Left ventricle myocardium superior (tissue), 1 donor: ENCODE results near the gene FOXP1. TPM values are rescaled to one million over a fixed set of nuclear protein-coding genes. Genes with fewer than 3 reads are reported as not detected.
"Not testable (repeated sequence)": the region's sequence is repeated elsewhere in the genome, so short reads cannot be mapped to it uniquely, and the experiment has no call there.

Source experiments
- ATAC-seq: fragments of 200-7000 bp; cut with Tn5 transposase; one replicate; pipeline ENCODE4 v1.9.1; 2020; ENCODE audit warnings: mild to moderate bottlenecking, moderate library complexity
- DNase-seq: peaks from one replicate; pipeline ENCODE4 v3.0.0-alpha.2; 2020
- intact Hi-C: fragments of 100-400 bp; cut with micrococcal nuclease; formaldehyde crosslinking; loops from one replicate; pipeline ENCODE4 v1.11.0; 2022
- total RNA-seq: library from RNA; stranded (reverse); fragmentation: NEBNext Ultra II Directional; extraction: Animal tissue kit (Norgen Biotek cat#: 25700); gene quantifications from one replicate; pipeline ENCODE4 v1.2.1, GENCODE V29; 2021
- donor health status: DM: no; HTN: yes; CAD: no; lungs with severe emphysema.

Gene FOXP1
- total RNA-seq, 1 donor from 2014 or later, result 35.2 TPM

DNA sequence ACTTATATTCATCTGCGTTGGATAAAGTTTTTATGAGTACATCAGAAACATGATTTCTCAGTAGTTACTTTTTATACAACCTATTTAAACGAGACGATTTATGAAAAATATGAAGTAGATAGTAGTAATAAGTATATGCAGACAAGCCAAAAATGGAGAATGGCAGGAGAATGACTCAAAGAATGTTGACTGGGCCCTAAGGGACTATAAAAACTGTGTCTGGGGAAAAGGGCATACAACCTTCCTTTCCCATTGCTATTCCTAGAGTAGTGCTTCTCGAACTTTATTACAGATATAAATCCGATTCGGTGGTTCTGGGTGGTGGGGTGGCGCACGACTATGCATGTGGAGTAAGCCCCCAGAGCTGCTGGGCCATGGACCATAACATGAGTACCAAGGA is 558.5 kb downstream of the FOXP1 start:
- intact Hi-C loops, result no loop called here
- ATAC-seq, result no peak
- DNase-seq, result no peak

GRCh38 chr3:71022551-71023335 is 560.8 kb downstream of the FOXP1 start:
- intact Hi-C loops, result no loop called here
- no peak for DNase-seq
- peak; percentile 9 for ATAC-seq

DNA sequence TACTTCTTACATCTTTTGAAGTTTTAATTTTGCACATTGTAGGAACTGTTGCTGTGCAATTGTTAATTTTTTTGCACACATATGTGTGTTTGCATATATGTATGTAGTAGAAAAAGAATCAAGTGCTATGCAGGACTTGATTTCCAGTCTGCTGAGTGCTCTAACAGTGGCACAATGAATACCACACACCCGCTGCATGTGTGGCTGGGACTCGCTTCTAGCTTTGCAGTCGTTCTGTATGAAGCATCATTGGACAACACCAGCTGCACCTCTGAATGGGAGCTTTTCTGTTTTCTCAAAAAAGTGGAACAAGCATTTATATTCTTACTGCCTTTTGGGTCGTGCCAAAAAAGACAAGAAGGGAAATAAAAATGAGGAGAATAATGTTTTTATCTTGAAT is 564.7 kb downstream of the FOXP1 start:
- intact Hi-C loops, result no loop called here
- ATAC-seq (no peak), DNase-seq (no peak)

- ATAC-seq (peak; percentile 18), DNase-seq (no peak)
- intact Hi-C loops, result no loop called here
Measured at GRCh38 chr3:71016178-71016845, 567.2 kb downstream of the FOXP1 start.

- intact Hi-C loops, DNase-seq, ATAC-seq: not testable (repeated sequence)
Measured at GRCh38 chr3:71014616-71015015, 568.9 kb downstream of the FOXP1 start.

GRCh38 chr3:71012971-71013370 is 570.6 kb downstream of the FOXP1 start:
- no peak for ATAC-seq
- intact Hi-C loops, result no loop called here
- DNase-seq, result no peak

- DNase-seq (no peak), ATAC-seq (no peak)
- intact Hi-C loops, result no loop called here
Measured at GRCh38 chr3:71011565-71012287, 571.8 kb downstream of the FOXP1 start.

- intact Hi-C loops, result no loop called here
- ATAC-seq (no peak), DNase-seq (no peak)
Measured at GRCh38 chr3:71010726-71011455, 572.6 kb downstream of the FOXP1 start.

DNA sequence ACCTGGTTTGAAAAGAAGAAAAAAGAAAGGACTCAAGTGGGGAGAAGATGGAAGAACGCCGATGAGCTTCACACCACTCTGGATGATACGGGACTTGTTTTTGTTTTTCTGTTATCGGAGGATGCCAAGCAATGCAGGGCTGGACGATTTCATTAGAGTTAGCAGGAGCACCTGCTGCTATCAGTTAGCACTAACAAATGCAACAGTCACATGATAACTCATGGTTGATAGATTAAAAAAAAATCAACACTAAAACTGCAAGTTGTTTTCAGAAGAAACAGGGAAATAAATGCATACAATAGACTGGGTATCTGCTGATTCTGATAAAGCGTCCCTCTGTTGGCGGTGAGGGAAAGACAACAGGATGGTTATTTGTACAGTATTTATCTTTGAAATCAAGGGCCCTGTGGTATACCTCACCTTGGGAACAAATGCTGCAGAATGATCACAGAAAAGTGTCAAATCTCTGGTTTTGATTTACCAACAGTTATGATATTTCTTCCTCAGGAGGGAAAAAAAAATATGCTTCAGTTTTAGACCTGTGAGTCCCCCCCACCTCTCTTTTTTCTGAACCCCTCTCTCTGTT is 575.1 kb downstream of the FOXP1 start:
- intact Hi-C loops, result loop anchor here (10.0 kb wide), 1 partner anchor 296 kb away; no protein-coding TSS in a partner anchor
- ATAC-seq, result no peak
- DNase-seq, result no peak

DNA sequence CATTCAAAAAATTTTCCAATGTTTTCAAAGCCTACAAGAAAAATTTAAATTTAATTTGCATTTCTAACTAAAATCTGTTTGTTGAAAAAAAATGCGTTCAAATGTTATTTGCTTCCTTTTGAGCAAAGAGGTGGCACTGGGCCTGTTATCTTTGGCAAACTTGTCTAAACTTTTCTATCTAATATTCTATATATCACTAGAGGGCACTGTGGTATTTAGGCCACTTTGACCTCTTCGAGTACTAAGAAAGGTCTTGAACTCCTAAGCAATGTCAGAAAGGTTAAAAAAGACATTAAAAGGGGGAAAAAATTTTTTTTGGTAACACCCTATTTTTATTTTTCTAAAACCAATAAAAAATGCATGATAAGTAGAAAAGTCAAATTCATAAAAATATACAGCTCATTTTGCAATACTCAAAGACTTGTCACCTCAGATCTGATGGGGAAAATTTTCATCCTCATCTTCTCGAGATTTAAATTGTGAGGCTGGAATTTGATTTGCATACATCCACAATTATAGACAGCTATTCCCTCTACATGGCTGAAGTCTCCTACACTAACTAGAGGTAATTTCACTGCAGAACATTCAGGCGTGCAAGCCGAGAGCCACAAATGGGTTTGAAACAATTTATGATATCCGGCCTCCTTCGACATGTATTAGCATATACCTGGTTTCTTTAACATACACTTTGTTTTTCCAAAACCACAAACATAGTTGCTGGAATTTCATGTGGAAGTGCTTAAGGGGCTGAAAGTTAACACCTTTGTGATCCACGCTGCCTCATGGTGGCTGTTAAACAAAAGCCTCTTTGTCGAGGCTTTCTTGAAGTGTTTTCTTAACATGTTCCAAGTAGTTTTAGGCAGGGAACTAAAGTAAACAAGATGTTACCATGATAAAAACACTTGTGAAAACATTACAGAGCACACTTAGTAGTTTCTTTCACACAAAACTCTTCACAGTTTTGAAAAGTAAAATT is 576.4 kb downstream of the FOXP1 start:
- DNase-seq (no peak), ATAC-seq (peak; percentile 73)
- intact Hi-C loops, result loop anchor here (10.0 kb wide), 1 partner anchor 298 kb away; no protein-coding TSS in a partner anchor

GRCh38 chr3:71005702-71006321 is 577.7 kb downstream of the FOXP1 start:
- ATAC-seq, result peak; percentile 36
- no peak for DNase-seq
- intact Hi-C loops, result loop anchor here (10.0 kb wide), 1 partner anchor 299 kb away; no protein-coding TSS in a partner anchor

DNA sequence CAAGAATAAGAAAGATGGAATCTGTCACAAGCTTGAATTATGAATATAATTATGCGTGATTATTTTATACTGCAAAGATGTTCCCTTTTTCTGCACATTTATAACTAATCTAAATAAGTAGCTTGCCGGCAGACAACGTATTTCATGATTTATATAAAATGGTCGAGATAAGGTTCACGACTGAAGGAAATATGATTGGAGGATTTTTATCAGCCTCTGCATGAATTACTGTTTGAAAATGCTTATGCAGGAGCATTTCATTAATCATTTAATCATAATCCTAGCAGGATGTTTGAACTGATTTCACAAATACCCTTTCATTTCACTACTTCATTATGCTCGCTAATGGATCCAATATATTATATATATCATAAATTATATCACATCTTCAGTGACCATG is 580.0 kb downstream of the FOXP1 start:
- DNase-seq (no peak), ATAC-seq (no peak)
- intact Hi-C loops, result loop anchor here (10.0 kb wide), 1 partner anchor 301 kb away; no protein-coding TSS in a partner anchor

- DNase-seq, result no peak
- intact Hi-C loops, result loop anchor here (10.0 kb wide), 1 partner anchor 303 kb away; no protein-coding TSS in a partner anchor
- ATAC-seq, result no peak
Measured at GRCh38 chr3:71002298-71002697, 581.2 kb downstream of the FOXP1 start.

GRCh38 chr3:71001303-71001830 is 582.2 kb downstream of the FOXP1 start:
- DNase-seq (no peak), ATAC-seq (no peak)
- intact Hi-C loops, result loop anchor here (10.0 kb wide), 1 partner anchor 303 kb away; no protein-coding TSS in a partner anchor

DNA sequence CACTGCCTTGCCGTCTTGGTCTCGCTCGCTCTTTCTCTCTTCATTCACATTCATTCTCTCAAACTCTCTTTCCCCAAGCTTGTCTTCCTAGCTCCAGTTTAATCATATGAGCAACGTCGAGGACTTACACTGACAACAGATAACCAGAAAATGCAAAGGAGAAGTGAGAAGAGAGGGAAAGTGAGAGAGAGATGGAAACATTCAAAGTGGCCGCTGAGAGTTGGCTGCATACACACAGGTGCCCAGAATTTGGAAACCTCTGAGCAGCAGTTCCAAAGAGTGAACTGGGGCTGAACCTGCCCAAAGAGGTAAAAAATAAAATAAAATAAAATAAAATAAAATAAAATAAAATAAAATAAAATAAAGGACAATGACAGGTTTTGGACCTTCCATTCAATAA is 583.0 kb downstream of the FOXP1 start:
- intact Hi-C loops, result loop anchor here (10.0 kb wide), 1 partner anchor 304 kb away; no protein-coding TSS in a partner anchor
- no peak for DNase-seq
- ATAC-seq, result no peak

DNA sequence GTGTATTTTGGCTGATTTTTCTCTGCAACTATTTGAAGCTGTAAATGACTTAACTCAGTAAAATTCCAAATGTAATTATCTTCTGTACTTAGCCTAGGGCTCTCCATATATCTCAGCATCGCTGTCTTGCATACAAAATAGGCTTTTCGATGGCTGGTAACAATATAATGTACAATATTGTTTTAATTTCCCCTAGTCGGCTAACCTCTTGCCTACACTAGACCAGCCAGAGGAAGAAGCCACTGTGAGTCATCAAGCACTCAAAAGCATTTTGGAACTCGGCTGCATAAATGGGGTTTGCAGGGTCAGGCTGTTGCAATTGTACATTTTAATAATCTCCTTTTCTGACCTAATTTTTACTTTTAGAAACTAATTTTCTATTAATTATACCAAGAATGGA is 583.8 kb downstream of the FOXP1 start:
- intact Hi-C loops, result loop anchor here (10.0 kb wide), 1 partner anchor 305 kb away; no protein-coding TSS in a partner anchor
- ATAC-seq, result peak; percentile 50
- no peak for DNase-seq

DNA sequence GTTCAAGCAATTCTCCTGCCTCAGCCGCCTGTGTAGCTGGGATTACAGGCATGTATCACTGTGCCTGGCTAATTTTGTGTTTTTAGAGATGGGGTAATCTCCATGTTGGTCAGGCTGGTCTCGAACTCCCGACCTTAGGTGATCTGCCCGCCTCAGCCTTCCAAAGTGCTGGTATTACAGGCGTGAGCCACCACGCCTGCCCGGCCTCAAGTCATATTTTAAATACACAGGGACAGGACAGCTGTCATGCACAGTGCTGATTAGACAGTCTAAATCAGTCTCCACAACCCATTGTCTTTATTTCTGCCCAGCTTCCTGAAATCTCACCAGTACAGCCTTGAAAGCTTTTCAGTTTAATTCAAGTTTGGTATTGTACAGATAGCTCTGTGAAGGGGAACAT is 587.4 kb downstream of the FOXP1 start:
- ATAC-seq (no peak), DNase-seq (no peak)
- intact Hi-C loops, result no loop called here
